Measurements from ENCODE around the gene ALOX12B.

Gene ALOX12B

DNA sequence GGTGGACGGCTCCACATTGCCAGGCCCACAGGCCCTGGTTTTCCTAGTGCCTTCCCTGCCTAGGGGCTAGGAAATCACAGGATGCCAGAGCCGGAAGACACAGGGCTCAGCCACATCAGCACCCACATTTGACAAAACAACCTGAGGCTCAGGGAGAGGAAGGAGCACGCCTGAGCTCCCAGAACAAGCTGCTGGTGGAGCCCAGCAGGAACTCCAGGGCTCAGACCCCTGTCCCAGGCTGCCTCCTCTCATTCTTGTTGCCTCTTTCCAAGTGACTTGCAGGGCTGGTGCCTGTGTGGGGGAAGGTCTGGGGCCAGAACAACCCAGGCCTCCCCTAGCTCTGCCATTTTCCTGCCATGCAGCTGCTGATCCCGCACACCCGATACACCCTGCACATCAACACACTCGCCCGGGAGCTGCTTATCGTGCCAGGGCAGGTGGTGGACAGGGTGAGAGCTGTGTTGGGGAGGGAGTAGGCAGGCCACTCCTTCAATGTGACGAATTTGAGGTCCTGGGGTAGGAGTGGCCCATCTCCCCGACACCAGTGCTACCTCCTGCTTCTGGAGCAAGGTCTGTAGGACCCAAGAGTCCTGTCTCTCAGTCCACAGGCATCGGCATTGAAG is 41.1 kb downstream of the ALOX12B start:
- Histone ChIP-seq H3K79me1 (ENCODE audit: low read length) (no peaks in the 10 kb centered on the region), H3K18ac (ENCODE audit: low read length) (no peak overlapping the region), H3K79me2 (ENCODE audit: control insufficient read depth, insufficient read depth, low read length) (no peaks in the 10 kb centered on the region), H4K8ac (ENCODE audit: low read depth, low read length) (no peak overlapping the region), H2AK5ac (ENCODE audit: low read length) (no peak overlapping the region), H3K4me3 (ENCODE audit: low read length) (no peak overlapping the region), H2BK15ac (replicated peaks; ENCODE audit: low read depth) (no peak overlapping the region), H4K5ac (ENCODE audit: low read length) (no peak overlapping the region), H2BK120ac (ENCODE audit: low read depth, low read length) (no peak overlapping the region), H3K27ac (ENCODE audit: low read depth, low read length) (no peak overlapping the region), H3K23ac (ENCODE audit: low read length) (no peak overlapping the region), H3K4me1 (ENCODE audit: control insufficient read depth, low read depth, low read length) (no peaks in the 10 kb centered on the region), H3K4me2 (ENCODE audit: low read length) (no peak overlapping the region), H2BK5ac (ENCODE audit: low read length) (no peak overlapping the region), H3K56ac (ENCODE audit: low read length) (no peak overlapping the region), H3K36me3 (ENCODE audit: control insufficient read depth, insufficient read depth, low read length) (no peaks in the 10 kb centered on the region), H3K4ac (ENCODE audit: low read depth, low read length) (no peak overlapping the region), H3K27me3 (ENCODE audit: insufficient read depth, low read length, poor library complexity) (no peaks in the 10 kb centered on the region), H3K9ac (ENCODE audit: low read length) (no peak overlapping the region)
- no peak for DNase-seq
- whole genome bisulfite sequencing (ENCODE audit: extremely low coverage, insufficient coverage, low lambda C conversion rate): no CpG with 5 or more reads among the region's 11 CpGs

GRCh38 chr17:8044819-8045810 is 42.4 kb downstream of the ALOX12B start:
- no peak overlapping the region for H3K27ac ChIP-seq (ENCODE audit: low read depth, low read length)
- no peak overlapping the region for H3K56ac ChIP-seq (ENCODE audit: low read length)
- no peak overlapping the region for H2BK5ac ChIP-seq (ENCODE audit: low read length)
- no peak overlapping the region for H4K8ac ChIP-seq (ENCODE audit: low read depth, low read length)
- no peaks in the 10 kb centered on the region for H3K27me3 ChIP-seq (ENCODE audit: insufficient read depth, low read length, poor library complexity)
- H3K36me3 ChIP-seq (ENCODE audit: control insufficient read depth, insufficient read depth, low read length): no peaks in the 10 kb centered on the region
- no peaks in the 10 kb centered on the region for H3K79me2 ChIP-seq (ENCODE audit: control insufficient read depth, insufficient read depth, low read length)
- DNase-seq: no peak
- H3K18ac ChIP-seq (ENCODE audit: low read length): no peak overlapping the region
- H3K4me1 ChIP-seq (ENCODE audit: control insufficient read depth, low read depth, low read length): no peaks in the 10 kb centered on the region
- no peak overlapping the region for H3K9ac ChIP-seq (ENCODE audit: low read length)
- H3K23ac ChIP-seq (ENCODE audit: low read length): no peak overlapping the region
- no peaks in the 10 kb centered on the region for H3K79me1 ChIP-seq (ENCODE audit: low read length)
- H2BK15ac ChIP-seq (replicated peaks; ENCODE audit: low read depth): no peak overlapping the region
- no CpG with 5 or more reads among the region's 24 CpGs for WGBS (ENCODE audit: extremely low coverage, insufficient coverage, low lambda C conversion rate)
- no peak overlapping the region for H3K4me2 ChIP-seq (ENCODE audit: low read length)
- H2AK5ac ChIP-seq (ENCODE audit: low read length): no peak overlapping the region
- no peak overlapping the region for H2BK120ac ChIP-seq (ENCODE audit: low read depth, low read length)
- no peak overlapping the region for H4K5ac ChIP-seq (ENCODE audit: low read length)
- H3K4me3 ChIP-seq (ENCODE audit: low read length): no peak overlapping the region
- H3K4ac ChIP-seq (ENCODE audit: low read depth, low read length): no peak overlapping the region

GRCh38 chr17:8041979-8042378 is 45.5 kb downstream of the ALOX12B start:
- H3K18ac ChIP-seq (ENCODE audit: low read length): no peak overlapping the region
- no peak overlapping the region for H2AK5ac ChIP-seq (ENCODE audit: low read length)
- no peak overlapping the region for H2BK120ac ChIP-seq (ENCODE audit: low read depth, low read length)
- no peaks in the 10 kb centered on the region for H3K4me1 ChIP-seq (ENCODE audit: control insufficient read depth, low read depth, low read length)
- DNase-seq: no peak
- H4K8ac ChIP-seq (ENCODE audit: low read depth, low read length): no peak overlapping the region
- H4K5ac ChIP-seq (ENCODE audit: low read length): no peak overlapping the region
- H3K27me3 ChIP-seq (ENCODE audit: insufficient read depth, low read length, poor library complexity): no peaks in the 10 kb centered on the region
- H3K36me3 ChIP-seq (ENCODE audit: control insufficient read depth, insufficient read depth, low read length): no peaks in the 10 kb centered on the region
- H3K4me3 ChIP-seq (ENCODE audit: low read length): no peak overlapping the region
- H2BK15ac ChIP-seq (replicated peaks; ENCODE audit: low read depth): no peak overlapping the region
- H3K79me1 ChIP-seq (ENCODE audit: low read length): no peaks in the 10 kb centered on the region
- H3K4ac ChIP-seq (ENCODE audit: low read depth, low read length): no peak overlapping the region
- no peak overlapping the region for H3K27ac ChIP-seq (ENCODE audit: low read depth, low read length)
- H3K23ac ChIP-seq (ENCODE audit: low read length): no peak overlapping the region
- H2BK5ac ChIP-seq (ENCODE audit: low read length): no peak overlapping the region
- no peak overlapping the region for H3K4me2 ChIP-seq (ENCODE audit: low read length)
- H3K56ac ChIP-seq (ENCODE audit: low read length): no peak overlapping the region
- H3K79me2 ChIP-seq (ENCODE audit: control insufficient read depth, insufficient read depth, low read length): no peaks in the 10 kb centered on the region
- H3K9ac ChIP-seq (ENCODE audit: low read length): no peak overlapping the region

- H3K4me3 ChIP-seq (ENCODE audit: low read length): no peak overlapping the region
- no peaks in the 10 kb centered on the region for H3K79me2 ChIP-seq (ENCODE audit: control insufficient read depth, insufficient read depth, low read length)
- H3K79me1 ChIP-seq (ENCODE audit: low read length): no peaks in the 10 kb centered on the region
- H2BK120ac ChIP-seq (ENCODE audit: low read depth, low read length): no peak overlapping the region
- no peak overlapping the region for H2BK5ac ChIP-seq (ENCODE audit: low read length)
- H3K4me2 ChIP-seq (ENCODE audit: low read length): no peak overlapping the region
- H2BK15ac ChIP-seq (replicated peaks; ENCODE audit: low read depth): no peak overlapping the region
- no peak overlapping the region for H4K8ac ChIP-seq (ENCODE audit: low read depth, low read length)
- WGBS (ENCODE audit: extremely low coverage, insufficient coverage, low lambda C conversion rate): no CpG with 5 or more reads among the region's 8 CpGs
- peak; percentile 65 for DNase-seq
- H3K9ac ChIP-seq (ENCODE audit: low read length): no peak overlapping the region
- H3K4me1 ChIP-seq (ENCODE audit: control insufficient read depth, low read depth, low read length): no peaks in the 10 kb centered on the region
- H3K56ac ChIP-seq (ENCODE audit: low read length): no peak overlapping the region
- H3K36me3 ChIP-seq (ENCODE audit: control insufficient read depth, insufficient read depth, low read length): no peaks in the 10 kb centered on the region
- no peak overlapping the region for H3K4ac ChIP-seq (ENCODE audit: low read depth, low read length)
- no peak overlapping the region for H2AK5ac ChIP-seq (ENCODE audit: low read length)
- H3K18ac ChIP-seq (ENCODE audit: low read length): no peak overlapping the region
- H3K27me3 ChIP-seq (ENCODE audit: insufficient read depth, low read length, poor library complexity): no peaks in the 10 kb centered on the region
- no peak overlapping the region for H3K27ac ChIP-seq (ENCODE audit: low read depth, low read length)
- H4K5ac ChIP-seq (ENCODE audit: low read length): no peak overlapping the region
- no peak overlapping the region for H3K23ac ChIP-seq (ENCODE audit: low read length)
Observed at GRCh38 chr17:8041249-8041928, 46.1 kb downstream of the ALOX12B start.

GRCh38 chr17:8039611-8040168 is 47.8 kb downstream of the ALOX12B start:
- no CpG with 5 or more reads among the region's 11 CpGs for WGBS (ENCODE audit: extremely low coverage, insufficient coverage, low lambda C conversion rate)
- Histone ChIP-seq H4K8ac (ENCODE audit: low read depth, low read length) (no peak overlapping the region), H2BK5ac (ENCODE audit: low read length) (no peak overlapping the region), H3K4me3 (ENCODE audit: low read length) (no peak overlapping the region), H3K36me3 (ENCODE audit: control insufficient read depth, insufficient read depth, low read length) (no peaks in the 10 kb centered on the region), H3K4ac (ENCODE audit: low read depth, low read length) (no peak overlapping the region), H3K27ac (ENCODE audit: low read depth, low read length) (no peak overlapping the region), H3K18ac (ENCODE audit: low read length) (no peak overlapping the region), H3K4me1 (ENCODE audit: control insufficient read depth, low read depth, low read length) (no peaks in the 10 kb centered on the region), H4K5ac (ENCODE audit: low read length) (no peak overlapping the region), H3K23ac (ENCODE audit: low read length) (no peak overlapping the region), H2BK120ac (ENCODE audit: low read depth, low read length) (no peak overlapping the region), H3K27me3 (ENCODE audit: insufficient read depth, low read length, poor library complexity) (no peaks in the 10 kb centered on the region), H3K79me1 (ENCODE audit: low read length) (no peaks in the 10 kb centered on the region), H3K4me2 (ENCODE audit: low read length) (no peak overlapping the region), H3K56ac (ENCODE audit: low read length) (no peak overlapping the region), H2BK15ac (replicated peaks; ENCODE audit: low read depth) (no peak overlapping the region), H2AK5ac (ENCODE audit: low read length) (no peak overlapping the region), H3K9ac (ENCODE audit: low read length) (no peak overlapping the region), H3K79me2 (ENCODE audit: control insufficient read depth, insufficient read depth, low read length) (no peaks in the 10 kb centered on the region)
- DNase-seq: no peak

Data from mesendoderm (in vitro differentiated cells).